Astrocyte of the spinal cord (primary cell): ENCODE measurements around the gene TBRG4.

Source experiments
- DNase-seq: peaks from one replicate; pipeline ENCODE4 v3.0.0; 2011; ENCODE audit warnings: low read depth, low spot score
- H3K4me3 ChIP-seq: 2 replicates; pipeline ENCODE4 v1.5.1; 2011; ENCODE audit warnings: low read depth, mild to moderate bottlenecking, low read length, moderate library complexity
- in situ Hi-C: cut with HindIII; loops from 2 replicates; pipeline ENCODE4 v1.10.0; 2017; ENCODE audit warnings: low sequenced_read_pairs
- TF ChIP-seq, protein P1 (sequence below): IDR thresholded peaks from 2 replicates; pipeline ENCODE4 v1.5.1; 2012; ENCODE audit warnings: low read depth, mild to moderate bottlenecking, low read length, inconsistent platforms

TBRG4 gene

DNA sequence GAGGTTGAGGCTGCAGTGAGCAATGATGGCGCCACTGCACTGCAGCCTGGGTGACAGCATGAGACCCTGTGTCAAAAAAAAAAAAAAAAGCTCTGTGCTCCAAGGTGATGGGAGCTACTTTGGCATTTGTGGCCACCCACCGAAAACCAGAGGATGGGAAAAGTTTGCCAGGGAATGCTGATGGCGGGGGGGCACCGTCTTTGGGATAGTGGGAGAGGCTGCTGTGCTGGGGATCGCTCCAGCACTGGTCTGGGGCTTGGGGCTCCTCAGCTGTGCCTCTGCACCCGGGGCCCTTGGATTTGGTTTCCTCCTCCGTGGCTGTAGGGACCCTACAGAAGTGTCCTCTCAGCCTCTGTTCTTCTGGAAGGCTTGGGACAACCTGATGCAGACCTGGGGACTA is 34.4 kb upstream of the TBRG4 start:
- DNase-seq = no peak

DNA sequence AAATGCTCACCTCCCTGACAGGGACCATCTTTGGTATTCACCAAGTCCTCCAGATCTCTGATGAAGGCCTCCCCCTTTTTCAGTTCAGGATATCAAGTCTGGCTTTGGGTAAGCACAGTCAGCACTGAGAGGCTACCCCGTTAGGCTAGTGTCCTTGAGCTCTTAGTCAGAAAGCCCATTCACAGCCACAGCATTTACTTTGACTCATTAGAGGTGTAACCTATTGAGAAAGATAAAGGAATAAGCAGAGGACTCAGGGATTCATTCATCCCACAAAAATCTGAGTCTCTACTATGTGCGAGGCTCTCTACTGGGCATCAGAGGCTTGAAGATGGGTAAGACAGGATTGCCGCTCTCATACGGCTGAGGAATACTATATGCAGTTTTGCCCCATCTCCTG is 32.1 kb upstream of the TBRG4 start:
- TF ChIP-seq, protein P1, sequence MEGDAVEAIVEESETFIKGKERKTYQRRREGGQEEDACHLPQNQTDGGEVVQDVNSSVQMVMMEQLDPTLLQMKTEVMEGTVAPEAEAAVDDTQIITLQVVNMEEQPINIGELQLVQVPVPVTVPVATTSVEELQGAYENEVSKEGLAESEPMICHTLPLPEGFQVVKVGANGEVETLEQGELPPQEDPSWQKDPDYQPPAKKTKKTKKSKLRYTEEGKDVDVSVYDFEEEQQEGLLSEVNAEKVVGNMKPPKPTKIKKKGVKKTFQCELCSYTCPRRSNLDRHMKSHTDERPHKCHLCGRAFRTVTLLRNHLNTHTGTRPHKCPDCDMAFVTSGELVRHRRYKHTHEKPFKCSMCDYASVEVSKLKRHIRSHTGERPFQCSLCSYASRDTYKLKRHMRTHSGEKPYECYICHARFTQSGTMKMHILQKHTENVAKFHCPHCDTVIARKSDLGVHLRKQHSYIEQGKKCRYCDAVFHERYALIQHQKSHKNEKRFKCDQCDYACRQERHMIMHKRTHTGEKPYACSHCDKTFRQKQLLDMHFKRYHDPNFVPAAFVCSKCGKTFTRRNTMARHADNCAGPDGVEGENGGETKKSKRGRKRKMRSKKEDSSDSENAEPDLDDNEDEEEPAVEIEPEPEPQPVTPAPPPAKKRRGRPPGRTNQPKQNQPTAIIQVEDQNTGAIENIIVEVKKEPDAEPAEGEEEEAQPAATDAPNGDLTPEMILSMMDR = no peak
- DNase-seq = no peak
- no peak overlapping the region for H3K4me3 ChIP-seq
- in situ Hi-C loops = no loop called here

More for the DNA sequence above, 34.4 kb upstream of the TBRG4 start:
- H3K4me3 ChIP-seq = no peak overlapping the region
- TF ChIP-seq, protein P1 = no peak
- in situ Hi-C loops = no loop called here

DNA sequence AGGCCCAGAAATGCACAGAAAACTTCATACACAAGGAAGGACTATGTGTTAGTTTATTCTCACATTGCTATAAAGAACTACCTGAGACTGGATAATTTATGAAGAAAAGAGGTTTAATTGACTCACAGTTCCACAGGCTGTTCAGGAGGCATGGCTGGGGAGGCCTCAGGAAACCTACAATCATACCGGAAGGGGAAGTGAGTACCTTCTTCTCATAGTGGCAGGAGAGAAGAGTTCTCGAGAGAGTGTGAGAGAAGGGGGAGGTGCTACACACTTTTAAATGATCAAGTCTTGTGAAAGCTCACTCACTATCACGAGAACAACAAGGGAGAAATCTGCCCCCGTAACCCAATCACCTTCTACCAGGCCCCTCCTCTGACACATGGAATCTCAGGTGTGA is 29.3 kb upstream of the TBRG4 start:
- no peak for DNase-seq
- H3K4me3 ChIP-seq = no peak overlapping the region
- TF ChIP-seq, protein P1 = no peak
- in situ Hi-C loops = no loop called here

DNA sequence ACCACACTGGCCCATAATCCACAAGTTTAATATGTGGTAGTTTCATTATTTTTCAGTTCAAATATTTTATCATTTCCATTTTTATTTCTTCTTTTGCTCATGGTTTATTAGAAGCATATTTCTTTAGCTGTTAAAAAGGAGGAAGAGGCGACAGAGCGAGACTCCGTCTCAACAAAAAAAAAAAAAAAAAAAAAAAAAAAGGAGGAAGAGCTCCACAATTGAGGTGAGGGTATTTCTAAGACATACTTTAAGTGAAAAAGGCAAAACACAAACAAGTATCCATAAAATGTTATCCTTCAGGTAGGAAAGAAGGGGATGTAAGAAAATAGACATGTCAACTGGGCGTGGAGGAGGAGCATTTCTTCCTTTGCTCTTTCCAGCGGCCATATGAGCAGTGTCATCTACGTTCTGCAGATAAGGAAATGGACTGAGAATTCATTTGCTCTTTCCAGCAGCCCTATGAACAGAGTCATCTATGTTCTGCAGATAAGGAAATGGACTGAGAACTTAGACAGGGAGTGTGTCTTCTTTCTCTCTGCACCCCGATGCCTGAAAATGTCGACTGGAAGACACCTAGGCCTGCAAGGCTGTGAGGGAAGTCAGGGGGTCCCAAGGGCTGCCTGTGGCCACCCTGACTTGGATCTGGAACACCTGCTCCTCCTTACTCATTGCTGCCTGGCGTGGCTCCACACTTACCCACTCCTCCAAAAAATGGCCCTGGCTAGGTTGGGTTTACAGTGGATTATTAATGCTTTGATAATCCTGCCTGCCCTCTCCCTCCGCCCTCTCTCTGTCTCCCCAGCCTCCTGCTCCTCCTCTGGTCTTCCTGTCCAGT is 27.2 kb upstream of the TBRG4 start:
- DNase-seq = no peak
- in situ Hi-C loops = no loop called here

DNA sequence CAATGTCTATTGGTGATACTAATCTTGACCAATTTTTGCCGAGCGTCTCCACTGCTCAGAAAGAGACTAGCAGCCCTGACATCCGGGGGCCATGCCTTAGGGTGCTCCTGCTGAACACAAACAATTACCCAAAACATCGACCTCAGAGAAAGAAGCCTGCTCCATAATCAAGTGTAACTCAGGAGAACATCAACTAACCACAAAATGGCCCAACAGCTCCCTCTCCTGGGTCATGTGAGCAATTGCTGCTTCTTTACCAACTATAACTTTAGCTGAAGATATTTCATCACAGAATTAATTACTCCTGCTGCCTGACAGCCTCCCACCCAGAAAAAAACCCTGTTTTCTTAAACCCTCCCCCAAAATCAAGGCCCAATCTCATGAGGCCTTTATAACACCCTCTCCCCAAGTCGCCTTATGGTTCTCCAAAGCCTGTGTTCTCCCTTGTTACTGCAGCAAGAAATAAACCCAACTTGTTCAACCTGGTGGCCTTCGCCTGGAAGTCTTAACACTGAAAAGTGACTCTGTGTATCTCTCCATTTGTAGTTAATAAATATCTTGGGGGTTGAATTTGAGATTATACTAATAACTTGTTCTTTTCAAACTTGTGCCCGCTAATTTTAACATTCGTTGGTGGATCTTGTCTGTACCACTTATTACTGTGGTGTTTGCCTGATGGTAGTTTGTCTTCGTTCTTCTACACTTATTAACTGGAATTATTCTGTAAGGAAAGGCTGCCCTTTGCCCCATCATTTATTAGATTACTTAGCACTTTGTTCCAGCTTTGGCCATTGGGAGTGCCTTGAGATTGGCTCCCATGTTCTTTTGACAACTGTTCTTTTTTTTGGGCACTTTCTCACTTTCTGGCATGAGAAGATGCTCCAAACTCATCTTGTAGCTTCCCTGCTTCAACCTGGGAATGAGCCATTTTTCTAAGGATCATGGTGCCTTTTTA is 24.9 kb upstream of the TBRG4 start:
- in situ Hi-C loops = no loop called here
- peak; percentile 65 for DNase-seq
- TF ChIP-seq, protein P1 = peak; percentile 82
- H3K4me3 ChIP-seq = no peak overlapping the region

More for the DNA sequence above, 27.2 kb upstream of the TBRG4 start:
- H3K4me3 ChIP-seq = no peak overlapping the region
- TF ChIP-seq, protein P1 = no peak

DNA sequence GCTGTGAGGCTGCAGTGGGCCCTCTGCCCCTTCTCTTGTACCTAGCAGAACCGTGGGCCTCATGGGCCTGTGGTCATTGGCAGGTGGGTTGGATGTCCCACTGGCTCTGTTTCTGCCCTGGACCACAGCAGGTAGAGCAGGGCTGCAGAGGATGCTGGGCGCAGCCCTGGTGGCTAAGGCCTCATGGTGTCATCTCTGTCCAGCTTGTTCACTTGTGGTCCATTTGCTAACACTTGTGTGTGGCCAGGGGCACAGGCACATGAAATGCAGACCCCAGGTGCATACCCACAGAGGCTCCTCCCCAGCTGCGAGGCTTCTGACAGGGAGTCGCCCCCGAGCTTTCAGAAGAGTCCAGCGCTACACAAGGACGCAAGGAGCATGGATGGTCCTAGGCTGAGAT is 22.4 kb upstream of the TBRG4 start:
- no peak for DNase-seq
- TF ChIP-seq, protein P1 = no peak
- in situ Hi-C loops = no loop called here
- no peak overlapping the region for H3K4me3 ChIP-seq
